Esophagus (tissue), 2 donors: Measurements from ENCODE around the gene PLCL2. TPM values are rescaled to one million over a fixed set of nuclear protein-coding genes. Genes with fewer than 3 reads are reported as not detected.

Experiments used
- H3K27ac ChIP-seq, 2 donors: one replicate each; pipeline ENCODE4 v1.5.1; 2013; ENCODE audit warnings: low read depth in 2 of 2, mild to moderate bottlenecking in 2 of 2, inconsistent platforms in 1 of 2, low read length in 1 of 2, moderate library complexity in 1 of 2
- H3K27me3 ChIP-seq, 2 donors: one replicate each; pipeline ENCODE4 v1.6.1; 2013; ENCODE audit warnings: low read length in 2 of 2, control low read depth in 1 of 2, mild to moderate bottlenecking in 1 of 2; ENCODE audit not compliant: insufficient read depth in 2 of 2, control insufficient read depth in 1 of 2
- H3K36me3 ChIP-seq, 2 donors: one replicate each; pipeline ENCODE4 v1.6.1; 2013; ENCODE audit warnings: low read length in 1 of 2; ENCODE audit not compliant: control insufficient read depth in 2 of 2, insufficient read depth in 2 of 2
- H3K4me1 ChIP-seq, 2 donors: one replicate each; pipeline ENCODE4 v1.6.1; 2013; ENCODE audit warnings: low read length in 1 of 2; ENCODE audit not compliant: control insufficient read depth in 2 of 2, insufficient read depth in 2 of 2
- H3K4me3 ChIP-seq, 2 donors: one replicate each; pipeline ENCODE4 v1.5.1; 2013; ENCODE audit warnings: low read length in 2 of 2, mild to moderate bottlenecking in 2 of 2, low read depth in 1 of 2, moderate library complexity in 1 of 2
- H3K9me3 ChIP-seq, 2 donors: one replicate each; pipeline ENCODE4 v1.6.1; 2013; ENCODE audit warnings: mild to moderate bottlenecking in 2 of 2, low read depth in 1 of 2, low read length in 1 of 2, moderate library complexity in 1 of 2; ENCODE audit not compliant: control insufficient read depth in 2 of 2, insufficient read depth in 1 of 2
- WGBS, 2 donors: extraction: QIAGEN DNeasy Blood & Tissue Kit; methylation state at CpG; one replicate each; pipeline ENCODE4 v1.1.7; 2013; 5-methylcytosine and 5-hydroxymethylcytosine counted together
- polyA plus RNA-seq, 2 donors: library from polyadenylated mRNA; stranded (reverse); fragments of 200-250 nt; gene quantifications; one replicate each; pipeline ENCODE4 v1.2.3, GENCODE V29; 2013
- donor health status: healthy with polysubstance abuse.
- donor health status: Bipolar disorder and iron deficiency.

PLCL2 gene
- polyA plus RNA-seq, 2 donors, result 0.22 to 0.35 TPM

DNA sequence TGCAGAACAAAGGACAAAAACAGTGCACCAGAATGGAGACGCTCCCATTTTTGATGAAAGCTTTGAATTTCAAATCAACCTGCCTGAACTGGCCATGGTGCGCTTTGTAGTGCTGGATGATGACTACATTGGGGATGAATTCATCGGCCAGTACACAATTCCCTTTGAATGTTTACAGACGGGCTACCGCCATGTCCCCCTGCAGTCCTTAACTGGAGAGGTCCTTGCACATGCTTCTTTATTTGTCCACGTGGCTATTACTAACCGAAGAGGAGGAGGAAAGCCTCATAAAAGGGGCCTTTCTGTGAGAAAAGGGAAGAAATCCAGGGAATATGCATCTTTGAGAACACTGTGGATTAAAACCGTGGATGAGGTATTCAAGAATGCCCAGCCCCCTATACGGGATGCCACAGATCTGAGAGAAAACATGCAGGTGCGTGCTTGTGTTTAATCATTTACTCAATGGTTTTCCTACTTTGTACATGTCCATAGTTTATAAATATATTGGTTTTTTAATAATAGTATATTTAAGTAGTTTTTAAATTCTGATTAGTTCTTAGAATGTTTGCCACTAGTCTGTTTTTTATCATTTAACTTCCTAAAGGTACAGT, 127.1 kb downstream of the PLCL2 start:
- Histone ChIP-seq H3K36me3 (no peaks in the 10 kb centered on the region), H3K27me3 (no peaks in the 10 kb centered on the region)
- WGBS, 2 donors, result 74 to 82% methylated on average over 10 of the region's 10 CpGs

DNA sequence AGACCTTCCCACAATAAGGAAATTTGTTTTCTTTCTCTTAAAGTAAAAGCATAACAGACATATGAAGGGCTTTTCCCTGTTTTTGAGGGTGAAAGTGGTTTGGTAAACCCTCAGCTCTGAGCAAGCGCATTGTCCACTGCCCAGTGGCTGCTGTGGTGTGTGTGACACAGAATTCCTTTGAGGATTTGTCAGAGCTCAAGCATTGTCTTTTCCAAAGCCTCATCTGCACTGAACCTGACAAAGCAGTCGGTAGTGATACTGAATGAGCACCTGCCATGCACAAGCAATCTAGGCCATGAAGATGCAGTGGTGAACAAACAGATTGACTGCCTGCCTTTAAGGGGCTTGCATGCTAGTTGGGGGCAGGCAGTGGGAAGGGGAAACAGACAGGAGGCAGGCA, 128.3 kb downstream of the PLCL2 start:
- Histone ChIP-seq H3K36me3 (no peaks in the 10 kb centered on the region), H3K9me3 (no peaks in the 10 kb centered on the region), H3K4me3 (no peak overlapping the region), H3K27me3 (no peaks in the 10 kb centered on the region), H3K4me1 (no peaks in the 10 kb centered on the region), H3K27ac (no peak overlapping the region)
- 78 to 86% methylated on average over 2 of the region's 2 CpGs for WGBS, 2 donors

More for the DNA sequence above, 127.1 kb downstream of the PLCL2 start:
- Histone ChIP-seq H3K4me3 (no peak overlapping the region), H3K27ac (no peak overlapping the region), H3K4me1 (no peaks in the 10 kb centered on the region), H3K9me3 (no peaks in the 10 kb centered on the region)

DNA sequence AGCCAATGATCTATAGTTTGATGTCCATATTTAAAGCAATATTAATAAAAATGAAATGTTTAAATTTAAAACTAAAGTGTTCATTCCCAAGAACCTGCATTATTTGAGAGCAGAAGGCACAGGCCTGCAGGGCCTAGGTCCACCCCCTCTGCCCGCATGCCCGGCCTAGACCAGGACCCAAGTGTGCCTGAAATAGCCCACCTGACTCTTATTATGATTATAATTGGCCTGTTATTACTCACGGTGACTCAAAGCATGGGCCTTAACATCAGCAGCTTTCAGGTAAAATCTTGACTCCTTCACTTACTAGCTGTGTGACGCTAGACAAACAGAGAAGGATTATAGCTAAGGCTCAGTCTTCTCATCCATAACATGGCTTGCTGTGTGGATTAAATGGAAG, 128.8 kb downstream of the PLCL2 start:
- H3K4me3 ChIP-seq, result no peak overlapping the region
- H3K4me1 ChIP-seq, result no peaks in the 10 kb centered on the region
- no peaks in the 10 kb centered on the region for H3K9me3 ChIP-seq
- no peaks in the 10 kb centered on the region for H3K27me3 ChIP-seq
- H3K36me3 ChIP-seq, result no peaks in the 10 kb centered on the region
- no peak overlapping the region for H3K27ac ChIP-seq
- WGBS, 2 donors, result 84 to 88% methylated on average over 4 of the region's 4 CpGs

DNA sequence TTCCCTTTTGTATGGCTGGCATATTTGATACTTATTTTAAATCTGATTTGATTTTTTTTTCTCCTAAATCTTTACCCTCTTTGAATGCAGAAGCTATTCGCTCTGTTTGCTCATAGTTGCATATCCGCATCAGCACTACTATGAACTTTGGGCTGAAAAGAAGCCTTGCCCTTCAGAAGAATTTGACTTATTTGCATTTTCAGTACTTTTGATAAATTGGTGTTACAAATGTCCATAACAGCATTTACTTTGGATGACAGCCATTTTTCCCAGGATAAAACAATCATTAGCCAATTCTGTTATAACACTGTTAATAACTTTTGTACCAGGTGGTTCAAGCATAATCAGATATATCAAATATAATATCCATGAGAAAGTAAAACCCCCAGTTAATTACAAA, 129.5 kb downstream of the PLCL2 start:
- H3K36me3 ChIP-seq, result no peaks in the 10 kb centered on the region
- no peaks in the 10 kb centered on the region for H3K9me3 ChIP-seq
- no peaks in the 10 kb centered on the region for H3K27me3 ChIP-seq
- no peak overlapping the region for H3K27ac ChIP-seq
- H3K4me3 ChIP-seq, result no peak overlapping the region
- no peaks in the 10 kb centered on the region for H3K4me1 ChIP-seq
- WGBS, 2 donors, result 85 to 91% methylated on average over 2 of the region's 2 CpGs

DNA sequence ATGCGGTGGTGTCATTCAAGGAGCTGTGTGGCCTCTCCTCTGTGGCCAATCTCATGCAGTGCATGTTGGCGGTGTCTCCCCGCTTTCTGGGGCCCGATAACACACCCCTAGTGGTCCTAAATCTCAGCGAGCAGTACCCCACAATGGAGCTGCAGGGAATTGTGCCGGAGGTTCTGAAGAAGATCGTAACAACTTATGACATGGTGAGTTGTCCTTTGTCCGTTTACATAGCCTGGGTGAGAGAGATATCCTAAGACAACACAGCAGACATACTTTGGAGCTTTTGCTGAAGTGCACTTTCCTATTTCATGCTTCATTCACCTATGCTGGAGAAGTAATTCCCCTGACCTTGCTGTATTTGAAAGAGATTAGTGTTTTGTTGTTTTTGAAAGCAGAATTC, 130.0 kb downstream of the PLCL2 start:
- WGBS, 2 donors, result 66 to 90% methylated on average over 8 of the region's 8 CpGs
- H3K4me1 ChIP-seq, result no peaks in the 10 kb centered on the region
- no peaks in the 10 kb centered on the region for H3K27me3 ChIP-seq
- H3K27ac ChIP-seq, result no peak overlapping the region
- H3K4me3 ChIP-seq, result no peak overlapping the region
- H3K36me3 ChIP-seq, result no peaks in the 10 kb centered on the region
- H3K9me3 ChIP-seq, result no peaks in the 10 kb centered on the region

DNA sequence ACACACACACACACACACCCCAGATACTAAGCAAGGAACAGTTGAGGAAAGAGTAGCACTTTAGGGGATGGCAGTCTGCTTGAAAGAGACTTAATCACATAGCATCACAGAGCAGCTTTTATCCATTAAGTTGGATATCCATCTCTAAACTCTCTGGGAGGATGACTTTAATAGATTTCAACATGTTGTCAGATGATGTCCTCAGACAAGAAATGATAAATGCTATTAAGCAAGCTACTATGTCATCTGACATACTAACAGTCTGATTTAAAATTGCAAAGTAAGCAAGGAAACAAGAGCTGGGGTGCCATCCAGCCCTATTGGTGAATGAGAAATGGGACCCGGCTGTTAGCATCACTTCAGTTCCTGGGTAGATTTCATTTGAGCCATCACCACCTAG, 136.9 kb downstream of the PLCL2 start:
- no peak overlapping the region for H3K27ac ChIP-seq
- no peaks in the 10 kb centered on the region for H3K9me3 ChIP-seq
- no peaks in the 10 kb centered on the region for H3K4me1 ChIP-seq
- no peaks in the 10 kb centered on the region for H3K36me3 ChIP-seq
- no peak overlapping the region for H3K4me3 ChIP-seq
- H3K27me3 ChIP-seq, result no peaks in the 10 kb centered on the region
- 92 to 95% methylated on average over 1 of the region's 1 CpG for WGBS, 2 donors

DNA sequence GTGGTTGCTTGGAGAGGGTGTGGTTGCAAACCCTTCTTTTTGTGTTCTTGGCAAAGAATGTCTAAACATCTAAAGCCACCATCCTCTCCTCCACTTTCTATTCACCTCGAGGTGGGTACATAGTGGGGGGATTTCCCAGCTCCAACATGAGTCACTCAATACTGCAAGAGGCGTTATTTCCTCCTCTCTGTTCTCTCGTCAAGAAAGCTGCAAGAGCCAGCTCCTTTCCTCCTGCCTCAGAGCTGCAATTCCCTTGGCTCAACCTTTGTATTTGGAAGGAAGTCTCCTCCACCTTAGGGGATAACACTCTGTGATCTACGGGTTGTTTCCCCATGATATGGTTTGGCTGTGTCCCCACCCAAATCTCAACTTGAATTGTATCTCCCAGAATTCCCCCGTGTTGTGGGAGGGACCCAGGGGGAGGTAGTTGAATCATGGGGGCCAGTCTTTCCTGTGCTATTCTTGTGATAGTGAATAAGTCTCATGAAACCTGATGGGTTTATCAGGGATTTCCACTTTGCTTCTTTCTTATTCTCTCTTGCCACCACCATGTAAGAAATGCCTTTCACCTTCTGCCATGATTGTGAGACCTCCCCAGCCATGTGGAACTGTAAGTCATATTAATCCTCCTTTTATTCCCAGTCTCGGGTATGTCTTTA, 138.4 kb downstream of the PLCL2 start:
- no peak overlapping the region for H3K27ac ChIP-seq
- WGBS, 2 donors, result 47 to 58% methylated on average over 6 of the region's 6 CpGs

DNA sequence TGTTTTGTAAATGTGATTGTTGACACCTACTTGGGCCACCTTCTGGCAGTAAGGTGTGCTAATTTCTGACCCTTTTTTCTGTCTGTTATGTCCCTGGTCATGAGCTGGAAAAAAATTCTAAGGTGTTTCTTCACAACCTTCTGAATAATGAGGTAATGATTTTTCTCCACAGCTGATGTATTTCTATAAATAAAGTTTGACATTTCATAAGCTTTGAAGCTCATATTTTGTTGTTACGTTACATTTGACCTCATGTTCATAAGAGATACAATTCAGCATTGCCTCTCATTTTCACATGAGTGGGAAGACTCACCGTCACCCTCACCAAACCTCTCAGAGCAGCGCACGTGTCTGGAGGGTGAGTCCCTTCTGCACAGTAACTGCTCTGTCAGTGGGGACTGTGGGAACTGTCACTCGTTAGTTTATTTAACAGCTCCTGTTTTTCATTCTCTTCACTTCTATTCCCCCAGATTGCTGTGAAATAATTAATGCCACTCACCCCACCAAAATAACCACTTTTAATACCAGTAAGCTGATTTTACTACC, 140.9 kb downstream of the PLCL2 start:
- no peaks in the 10 kb centered on the region for H3K27me3 ChIP-seq
- H3K27ac ChIP-seq, result no peak overlapping the region
- 89 to 92% methylated on average over 5 of the region's 5 CpGs for WGBS, 2 donors
- no peaks in the 10 kb centered on the region for H3K9me3 ChIP-seq
- H3K36me3 ChIP-seq, result no peaks in the 10 kb centered on the region
- H3K4me1 ChIP-seq, result no peaks in the 10 kb centered on the region
- H3K4me3 ChIP-seq, result no peak overlapping the region

More for the DNA sequence above, 138.4 kb downstream of the PLCL2 start:
- Histone ChIP-seq H3K27me3 (no peaks in the 10 kb centered on the region), H3K4me3 (no peak overlapping the region), H3K4me1 (no peaks in the 10 kb centered on the region), H3K9me3 (no peaks in the 10 kb centered on the region), H3K36me3 (no peaks in the 10 kb centered on the region)

DNA sequence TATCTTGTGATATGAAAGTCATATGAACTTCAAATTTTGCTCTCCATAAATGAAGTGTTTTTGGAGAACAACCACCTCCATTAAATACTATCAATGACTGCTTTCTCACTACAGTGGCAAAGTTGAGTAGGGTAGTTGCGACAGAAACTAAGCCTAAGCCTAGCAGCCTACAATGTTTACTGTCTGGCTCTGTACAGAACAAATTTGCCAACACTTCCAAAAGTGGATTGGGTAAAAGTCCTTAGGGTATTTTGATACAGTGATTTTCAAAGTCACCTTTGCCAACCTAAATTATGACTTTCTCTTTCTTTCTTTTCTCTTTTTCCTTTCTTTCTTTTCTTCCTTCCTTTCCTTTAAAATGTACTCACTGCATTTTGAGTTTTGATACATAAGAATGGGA, 142.6 kb downstream of the PLCL2 start:
- Histone ChIP-seq H3K36me3 (no peaks in the 10 kb centered on the region), H3K9me3 (no peaks in the 10 kb centered on the region), H3K27ac (no peak overlapping the region), H3K27me3 (no peaks in the 10 kb centered on the region), H3K4me3 (no peak overlapping the region), H3K4me1 (no peaks in the 10 kb centered on the region)
- WGBS, 2 donors, result 58 to 77% methylated on average over 1 of the region's 1 CpG

DNA sequence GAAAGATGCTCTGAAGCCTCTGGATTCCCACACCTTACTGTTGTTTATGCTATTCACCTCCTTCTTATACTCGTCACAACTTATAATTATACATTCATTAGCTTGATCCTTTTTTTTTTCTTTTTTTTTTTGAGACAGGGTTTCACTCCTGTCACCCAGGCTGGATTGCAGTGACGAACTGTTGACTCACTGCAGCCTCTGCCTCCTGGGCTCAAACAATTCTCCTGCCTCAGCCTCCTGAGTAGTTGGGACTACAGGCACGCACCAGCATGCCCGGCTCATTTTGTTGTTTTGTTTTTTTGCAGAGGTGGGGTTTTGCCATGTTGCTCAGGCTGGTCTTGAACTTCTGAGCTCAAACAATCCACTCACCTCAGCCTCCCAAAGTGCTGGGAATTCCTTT, 143.6 kb downstream of the PLCL2 start:
- H3K36me3 ChIP-seq, result no peaks in the 10 kb centered on the region
- no peak overlapping the region for H3K27ac ChIP-seq
- H3K27me3 ChIP-seq, result no peaks in the 10 kb centered on the region
- 91 to 92% methylated on average over 4 of the region's 4 CpGs for WGBS, 2 donors
- no peaks in the 10 kb centered on the region for H3K4me1 ChIP-seq
- no peaks in the 10 kb centered on the region for H3K9me3 ChIP-seq
- H3K4me3 ChIP-seq, result no peak overlapping the region
